CD4-positive, alpha-beta T cell (primary cell): ENCODE data around the gene CMIP. TPM values are rescaled to one million over a fixed set of nuclear protein-coding genes. Genes with fewer than 3 reads are reported as not detected.

Experiments used
- ATAC-seq: fragments of 200-7000 bp; cut with Tn5 transposase; one replicate; pipeline ENCODE4 v1.10.0; 2022; ENCODE audit warnings: mild to moderate bottlenecking; ENCODE audit not compliant: poor library complexity
- CTCF ChIA-PET: fragments of 350-600 bp; sonication (Branson Sonifier 250); formaldehyde crosslinking; loops from one replicate; lab custom pipeline; 2021; ENCODE audit warnings: antibody characterized with exemption, inconsistent platforms; lab: Charles Lee
- POLR2A ChIA-PET: fragments of 350-600 bp; sonication (Branson Sonifier 250); formaldehyde crosslinking; loops from one replicate; lab custom pipeline; 2021; ENCODE audit warnings: antibody characterized with exemption, inconsistent platforms; lab: Charles Lee
- DNase-seq, 14 experiments: peaks; one replicate each; pipeline ENCODE4 v3.0.0-alpha.2; 2013 to 2020; ENCODE audit warnings: mixed read lengths in 2 of 14
- H3K27ac ChIP-seq, 2 donors: one replicate each; pipeline versions ENCODE4 v1.5.1 to v1.7.0; 2013; ENCODE audit warnings: low read length in 2 of 2, low read depth in 1 of 2, mild to moderate bottlenecking in 1 of 2
- H3K27me3 ChIP-seq, 2 experiments: 1 replicate in 1 of 2; 2 replicates in 1 of 2; pipeline versions ENCODE4 v1.6.1 to v1.7.0; 2013; ENCODE audit warnings: low read length in 2 of 2, control low read depth in 1 of 2, mild to moderate bottlenecking in 1 of 2, moderate library complexity in 1 of 2; ENCODE audit not compliant: insufficient read depth in 2 of 2, control insufficient read depth in 1 of 2
- H3K36me3 ChIP-seq: one replicate; pipeline ENCODE4 v1.6.1; 2013; ENCODE audit warnings: low read length, control low read depth; ENCODE audit not compliant: insufficient read depth
- H3K4me1 ChIP-seq: one replicate; pipeline ENCODE4 v1.6.1; 2013; ENCODE audit warnings: low read length, control low read depth; ENCODE audit not compliant: insufficient read depth
- H3K4me3 ChIP-seq: one replicate; pipeline ENCODE4 v1.5.1; 2013; ENCODE audit warnings: mild to moderate bottlenecking, low read length, moderate library complexity
- H3K9me3 ChIP-seq, 2 experiments: 1 replicate in 1 of 2; 2 replicates in 1 of 2; pipeline versions ENCODE4 v1.6.1 to v1.7.0; 2013; ENCODE audit warnings: low read length in 2 of 2, mild to moderate bottlenecking in 2 of 2, control low read depth in 1 of 2, moderate library complexity in 1 of 2; ENCODE audit not compliant: control insufficient read depth in 1 of 2, insufficient read depth in 1 of 2
- H3K27ac Mint-ChIP-seq: one replicate; pipeline ENCODE4 v1.8.0; 2020; ENCODE audit warnings: mixed read lengths
- H3K27me3 Mint-ChIP-seq: one replicate; pipeline ENCODE4 v1.8.0; 2021; ENCODE audit warnings: mixed read lengths
- H3K36me3 Mint-ChIP-seq: one replicate; pipeline ENCODE4 v1.8.0; 2021; ENCODE audit warnings: low read depth, mixed read lengths
- H3K4me1 Mint-ChIP-seq: one replicate; pipeline ENCODE4 v1.8.0; 2021; ENCODE audit warnings: low read depth, mixed read lengths
- H3K4me3 Mint-ChIP-seq: one replicate; pipeline ENCODE4 v1.8.0; 2020; ENCODE audit warnings: mild to moderate bottlenecking, mixed read lengths
- H3K9me3 Mint-ChIP-seq: one replicate; pipeline ENCODE4 v1.8.0; 2020; ENCODE audit warnings: mixed read lengths
- intact Hi-C, 2 experiments: fragments of 100-400 bp; cut with DNase I in 1 of 2; cut with micrococcal nuclease in 1 of 2; formaldehyde crosslinking; loops; one replicate each; pipeline versions ENCODE4 v1.15.1 to v1.9.0; 2023 to 2025; cut with DNase I, micrococcal nuclease
- total RNA-seq, 174 experiments: library from RNA in 2 of 174; stranded (reverse) in 2 of 174; gene quantifications; one replicate each; pipeline ENCODE4 v1.2.3 and lab custom pipeline; 2021 to 2026
- TF ChIP-seq, protein P1 (sequence below): fragments of 200-600 bp; IDR thresholded peaks from one replicate; pipeline ENCODE4 v1.8.0; 2022; ENCODE audit warnings: antibody characterized with exemption, mild to moderate bottlenecking

The CMIP gene
- total RNA-seq, 2 experiments from 2014 or later: 33.5 to 35.3 TPM

DNA sequence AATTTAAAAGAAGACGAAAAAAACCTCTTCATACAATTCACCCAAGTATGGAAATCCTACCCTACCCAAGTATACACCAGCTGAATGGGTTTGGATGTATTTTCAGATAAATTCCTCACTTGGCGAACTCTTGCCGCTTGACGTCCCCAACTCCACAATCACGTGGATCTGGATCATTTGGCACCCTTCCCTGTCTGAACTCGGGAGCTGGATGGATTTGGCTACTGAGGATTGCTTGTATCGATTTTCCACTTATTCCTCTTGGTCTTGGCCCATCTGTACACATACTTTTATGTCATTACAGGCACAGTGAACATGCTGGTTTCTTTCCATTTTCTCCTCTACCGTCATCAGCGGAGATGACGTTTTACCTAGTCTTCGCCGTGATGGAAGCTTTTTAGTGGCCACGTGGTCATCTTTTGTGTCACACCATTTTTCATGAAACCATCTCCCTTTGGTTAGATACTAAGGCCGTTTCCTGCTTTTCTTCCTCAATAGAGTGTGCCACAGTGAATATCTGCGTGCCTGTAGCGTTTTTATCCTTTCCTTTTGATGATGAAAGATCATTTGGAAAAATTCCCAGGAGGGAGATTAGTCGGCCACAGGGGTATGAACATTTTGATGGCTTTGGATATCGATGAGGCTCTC is 47.1 kb downstream of the CMIP start:
- Histone ChIP-seq H3K27ac (no peak overlapping the region), H3K27me3 (no peaks in the 10 kb centered on the region), H3K4me3 (no peak overlapping the region), H3K9me3 (no peaks in the 10 kb centered on the region), H3K4me1 (peaks cover 37% of the 10 kb centered on the region), H3K36me3 (no peaks in the 10 kb centered on the region)
- Mint-ChIP-seq H3K36me3 (no peaks in the 10 kb centered on the region), H3K4me1 (peaks cover 51% of the 10 kb centered on the region), H3K27ac (peak overlapping the region; percentile 20), H3K27me3 (no peaks in the 10 kb centered on the region), H3K9me3 (no peaks in the 10 kb centered on the region), H3K4me3 (no peak overlapping the region)
- intact Hi-C loops: loop anchor here in 1 of 2 experiments (10.0 kb wide), 1 partner anchor 47 kb away; the partner anchor contains the start of gene CMIP
- no peak for DNase-seq
- TF ChIP-seq, protein P1, sequence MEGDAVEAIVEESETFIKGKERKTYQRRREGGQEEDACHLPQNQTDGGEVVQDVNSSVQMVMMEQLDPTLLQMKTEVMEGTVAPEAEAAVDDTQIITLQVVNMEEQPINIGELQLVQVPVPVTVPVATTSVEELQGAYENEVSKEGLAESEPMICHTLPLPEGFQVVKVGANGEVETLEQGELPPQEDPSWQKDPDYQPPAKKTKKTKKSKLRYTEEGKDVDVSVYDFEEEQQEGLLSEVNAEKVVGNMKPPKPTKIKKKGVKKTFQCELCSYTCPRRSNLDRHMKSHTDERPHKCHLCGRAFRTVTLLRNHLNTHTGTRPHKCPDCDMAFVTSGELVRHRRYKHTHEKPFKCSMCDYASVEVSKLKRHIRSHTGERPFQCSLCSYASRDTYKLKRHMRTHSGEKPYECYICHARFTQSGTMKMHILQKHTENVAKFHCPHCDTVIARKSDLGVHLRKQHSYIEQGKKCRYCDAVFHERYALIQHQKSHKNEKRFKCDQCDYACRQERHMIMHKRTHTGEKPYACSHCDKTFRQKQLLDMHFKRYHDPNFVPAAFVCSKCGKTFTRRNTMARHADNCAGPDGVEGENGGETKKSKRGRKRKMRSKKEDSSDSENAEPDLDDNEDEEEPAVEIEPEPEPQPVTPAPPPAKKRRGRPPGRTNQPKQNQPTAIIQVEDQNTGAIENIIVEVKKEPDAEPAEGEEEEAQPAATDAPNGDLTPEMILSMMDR: no peak
- ChIA-PET CTCF (no interaction called here), POLR2A (no interaction called here)
- no peak for ATAC-seq

DNA sequence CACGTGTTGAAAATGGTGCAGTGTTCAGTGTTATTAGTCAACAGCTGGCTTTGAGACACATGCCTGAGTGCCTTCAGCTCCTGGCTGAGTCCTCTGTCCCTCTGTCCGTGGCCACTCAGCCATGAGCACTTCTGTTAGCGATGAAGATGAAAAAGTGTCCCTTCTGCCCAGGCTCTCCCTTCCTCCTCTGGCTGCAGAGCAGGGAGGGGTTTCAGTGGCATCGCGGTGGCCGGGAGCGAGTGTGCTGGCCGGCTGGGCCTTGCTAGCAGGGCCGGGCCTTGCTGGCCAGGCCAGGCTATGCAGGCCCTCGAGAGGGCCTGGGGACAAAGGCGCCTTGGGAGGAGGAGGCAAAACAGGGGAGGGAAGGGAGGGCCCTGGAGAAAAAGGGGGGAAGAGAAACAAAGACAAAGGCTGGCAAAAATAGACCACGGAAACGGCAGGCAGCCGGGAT is 47.7 kb downstream of the CMIP start:
- no peak overlapping the region for H3K4me3 Mint-ChIP-seq
- H3K27ac ChIP-seq: no peak overlapping the region
- TF ChIP-seq, protein P1: no peak
- no peaks in the 10 kb centered on the region for H3K9me3 Mint-ChIP-seq
- peaks cover 37% of the 10 kb centered on the region for H3K4me1 ChIP-seq
- H3K27me3 ChIP-seq: no peaks in the 10 kb centered on the region
- no peaks in the 10 kb centered on the region for H3K27me3 Mint-ChIP-seq
- intact Hi-C loops: loop anchor here in 1 of 2 experiments (10.0 kb wide), 1 partner anchor 48 kb away; the partner anchor contains the start of gene CMIP
- H3K4me3 ChIP-seq: no peak overlapping the region
- H3K27ac Mint-ChIP-seq: no peak overlapping the region
- ChIA-PET CTCF (no interaction called here), POLR2A (no interaction called here)
- no peaks in the 10 kb centered on the region for H3K9me3 ChIP-seq
- H3K36me3 Mint-ChIP-seq: no peaks in the 10 kb centered on the region
- H3K36me3 ChIP-seq: no peaks in the 10 kb centered on the region
- peaks cover 58% of the 10 kb centered on the region for H3K4me1 Mint-ChIP-seq
- no peak for ATAC-seq
- no peak for DNase-seq

DNA sequence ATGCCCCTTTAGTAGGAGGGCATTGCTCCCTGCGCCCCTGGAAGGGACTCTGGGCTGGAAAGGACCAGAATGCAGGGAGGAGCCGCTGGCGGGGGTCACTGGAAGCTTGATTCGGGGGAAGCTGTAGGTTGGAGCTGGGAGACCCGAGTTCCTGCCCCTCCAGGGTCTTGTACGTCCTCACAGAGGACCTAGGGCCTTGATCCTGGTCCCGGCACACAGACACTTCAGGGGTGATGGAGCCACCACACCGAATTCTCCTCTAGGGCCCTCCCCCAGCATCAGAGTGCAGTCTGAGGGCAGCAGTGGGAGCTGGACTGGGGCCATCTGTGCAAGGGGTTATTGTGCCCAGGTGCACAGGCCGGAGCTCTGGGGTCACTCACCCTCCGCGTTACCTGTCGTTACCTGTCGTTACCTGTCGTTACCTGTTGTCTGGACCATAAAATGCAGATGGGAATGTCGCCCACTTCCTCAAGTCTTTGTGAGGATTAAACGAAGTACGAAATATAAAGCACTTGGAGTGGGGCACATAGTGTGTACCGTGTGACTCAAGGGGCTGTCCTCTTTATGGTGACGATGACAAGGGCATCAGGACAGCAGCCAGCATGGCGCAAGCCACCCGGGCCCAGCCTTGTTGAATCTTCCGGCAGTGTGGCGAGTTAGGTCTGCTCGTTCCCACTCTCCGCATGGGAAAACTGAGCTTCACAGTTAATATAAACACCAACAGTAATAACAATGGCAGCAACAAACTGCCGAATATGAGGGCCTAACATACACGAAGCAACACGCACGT is 48.6 kb downstream of the CMIP start:
- ChIA-PET CTCF (no interaction called here), POLR2A (interaction anchor here (0.6 kb wide), 1 partner anchor 15 kb away, joined by 3 read pairs; no protein-coding TSS in a partner anchor)
- Mint-ChIP-seq H3K4me1 (peaks cover 65% of the 10 kb centered on the region), H3K4me3 (no peak overlapping the region), H3K27ac (peak overlapping the region; percentile 61), H3K9me3 (no peaks in the 10 kb centered on the region), H3K36me3 (no peaks in the 10 kb centered on the region), H3K27me3 (no peaks in the 10 kb centered on the region)
- H3K9me3 ChIP-seq: no peaks in the 10 kb centered on the region
- H3K4me1 ChIP-seq: peaks cover 42% of the 10 kb centered on the region
- H3K27ac ChIP-seq: no peak overlapping the region
- no peaks in the 10 kb centered on the region for H3K27me3 ChIP-seq
- DNase-seq: no peak
- no peaks in the 10 kb centered on the region for H3K36me3 ChIP-seq
- intact Hi-C loops: loop anchor here in 1 of 2 experiments (10.0 kb wide), 1 partner anchor 48 kb away; the partner anchor contains the start of gene CMIP
- ATAC-seq: no peak
- TF ChIP-seq, protein P1: no peak
- no peak overlapping the region for H3K4me3 ChIP-seq
